Myocyte (in vitro differentiated cells): Measurements from ENCODE around the gene RAMP2. TPM values are rescaled to one million over a fixed set of nuclear protein-coding genes. Genes with fewer than 3 reads are reported as not detected.
A peak's percentile ranks its signal among the peaks of the same experiment; 100 is the strongest.

Experiments used
- DNase-seq: peaks from one replicate; pipeline ENCODE4 v3.0.0-alpha.2; 2012; ENCODE audit warnings: low read depth
- total RNA-seq: library from RNA; depleted of rRNA; stranded (reverse); fragments of >200 nt; gene quantifications from 2 replicates; pipeline ENCODE4 v1.2.3, GENCODE V29; 2014

Gene RAMP2
- total RNA-seq, 1 donor from 2014 or later, result not detected

- no peak for DNase-seq
Measured at GRCh38 chr17:42791948-42792347, 30.9 kb downstream of the RAMP2 start.

DNA sequence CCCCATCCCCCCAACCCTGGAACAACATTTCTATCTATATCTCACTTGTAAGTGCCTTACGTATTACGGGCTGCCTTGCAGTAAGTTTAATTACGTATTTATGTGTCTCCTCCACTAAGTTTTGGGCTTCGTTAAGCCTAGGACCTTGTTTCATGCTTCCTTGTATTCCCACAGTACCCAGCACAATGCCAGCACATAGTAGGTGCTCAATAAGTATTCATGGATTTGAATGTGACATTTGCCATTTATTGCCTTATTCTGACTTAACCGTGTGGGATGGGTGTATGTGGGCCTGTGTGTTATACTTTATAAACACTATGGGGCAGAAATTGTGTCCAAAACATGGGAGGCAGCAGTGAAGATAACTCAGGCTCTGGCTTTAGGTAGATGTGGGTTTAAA is 31.5 kb downstream of the RAMP2 start:
- no peak for DNase-seq

DNA sequence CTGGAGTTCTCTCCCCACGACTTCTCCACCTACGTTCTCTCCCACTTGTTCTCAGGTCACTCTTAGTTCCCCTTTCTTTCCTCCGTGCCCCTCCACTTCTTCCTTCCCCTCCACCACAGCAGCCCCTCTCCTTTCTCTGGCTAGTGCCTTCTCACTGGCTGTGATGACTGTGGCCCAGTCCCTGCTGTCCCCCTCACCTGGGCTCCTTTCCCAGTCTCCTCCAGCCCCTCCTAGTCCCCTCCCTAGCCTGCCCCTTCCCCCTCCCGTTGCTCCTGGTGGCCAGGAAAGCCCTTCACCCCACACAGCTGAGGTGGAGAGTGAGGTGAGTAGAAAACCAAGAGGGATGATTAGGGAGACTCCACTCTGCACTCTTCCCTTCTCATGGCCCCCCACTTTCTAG is 34.0 kb downstream of the RAMP2 start:
- DNase-seq, result no peak

DNA sequence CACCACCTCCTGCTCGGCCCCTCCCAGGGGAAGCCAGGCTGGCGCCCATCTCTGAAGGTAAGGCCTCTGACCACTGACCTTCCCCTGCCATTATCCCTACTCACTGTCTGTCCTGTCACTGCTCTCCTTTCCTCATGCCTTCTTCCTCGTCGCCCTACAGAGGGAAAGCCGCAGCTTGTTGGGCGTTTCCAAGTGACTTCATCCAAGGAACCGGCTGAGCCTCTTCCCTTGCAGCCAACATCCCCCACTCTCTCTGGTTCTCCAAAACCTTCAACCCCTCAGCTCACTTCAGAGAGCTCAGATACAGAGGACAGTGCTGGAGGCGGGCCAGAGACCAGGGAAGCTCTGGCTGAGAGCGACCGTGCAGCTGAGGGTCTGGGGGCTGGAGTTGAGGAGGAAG is 34.4 kb downstream of the RAMP2 start:
- DNase-seq, result no peak

- DNase-seq, result no peak
Measured at GRCh38 chr17:42796066-42796758, 35.2 kb downstream of the RAMP2 start.

DNA sequence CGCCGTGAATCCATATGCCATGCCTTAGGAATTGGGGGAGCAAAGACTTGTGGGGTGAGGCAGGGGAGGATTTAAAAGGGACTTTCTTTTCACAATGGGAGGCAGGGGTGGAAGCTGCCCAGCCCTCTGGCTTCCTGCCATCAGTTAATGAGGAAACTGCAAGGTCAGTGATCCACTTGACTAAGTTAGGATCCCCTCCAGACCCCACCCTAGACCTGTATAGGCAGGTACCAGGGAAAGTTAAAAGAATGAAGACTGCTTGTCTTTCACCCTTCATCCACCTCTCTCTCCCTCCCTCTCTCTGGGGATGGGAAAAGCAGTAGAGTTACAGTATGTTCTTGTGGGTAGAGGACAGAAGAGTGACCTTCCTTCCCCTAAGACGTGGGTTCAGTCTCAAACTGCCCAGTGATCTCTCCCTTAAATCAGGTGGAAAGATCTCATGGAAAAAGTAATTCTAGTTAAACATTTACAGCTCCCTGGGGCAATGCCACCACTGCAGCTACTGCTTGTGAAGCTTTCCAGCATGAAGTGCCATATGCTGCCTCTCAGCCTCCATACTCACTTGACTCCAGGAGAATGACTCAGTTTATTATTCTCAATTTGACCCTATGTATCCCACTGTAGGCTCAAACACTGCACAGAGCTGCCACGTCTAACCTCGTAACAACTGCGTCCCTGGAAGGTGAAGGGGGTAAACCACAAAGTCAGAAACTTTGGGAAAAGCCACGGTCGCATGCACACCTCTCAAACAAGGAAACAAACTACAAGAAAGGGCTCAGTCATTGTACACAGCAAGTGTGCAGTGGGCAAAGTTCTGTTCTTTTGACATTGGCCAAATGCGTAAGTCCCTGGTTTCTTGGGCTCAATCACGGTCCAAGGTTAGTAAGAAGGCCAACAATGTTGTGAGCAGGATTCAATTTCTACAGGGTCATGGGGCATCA is 36.3 kb downstream of the RAMP2 start:
- DNase-seq, result no peak

GRCh38 chr17:42798011-42798382 is 37.0 kb downstream of the RAMP2 start:
- DNase-seq, result no peak

DNA sequence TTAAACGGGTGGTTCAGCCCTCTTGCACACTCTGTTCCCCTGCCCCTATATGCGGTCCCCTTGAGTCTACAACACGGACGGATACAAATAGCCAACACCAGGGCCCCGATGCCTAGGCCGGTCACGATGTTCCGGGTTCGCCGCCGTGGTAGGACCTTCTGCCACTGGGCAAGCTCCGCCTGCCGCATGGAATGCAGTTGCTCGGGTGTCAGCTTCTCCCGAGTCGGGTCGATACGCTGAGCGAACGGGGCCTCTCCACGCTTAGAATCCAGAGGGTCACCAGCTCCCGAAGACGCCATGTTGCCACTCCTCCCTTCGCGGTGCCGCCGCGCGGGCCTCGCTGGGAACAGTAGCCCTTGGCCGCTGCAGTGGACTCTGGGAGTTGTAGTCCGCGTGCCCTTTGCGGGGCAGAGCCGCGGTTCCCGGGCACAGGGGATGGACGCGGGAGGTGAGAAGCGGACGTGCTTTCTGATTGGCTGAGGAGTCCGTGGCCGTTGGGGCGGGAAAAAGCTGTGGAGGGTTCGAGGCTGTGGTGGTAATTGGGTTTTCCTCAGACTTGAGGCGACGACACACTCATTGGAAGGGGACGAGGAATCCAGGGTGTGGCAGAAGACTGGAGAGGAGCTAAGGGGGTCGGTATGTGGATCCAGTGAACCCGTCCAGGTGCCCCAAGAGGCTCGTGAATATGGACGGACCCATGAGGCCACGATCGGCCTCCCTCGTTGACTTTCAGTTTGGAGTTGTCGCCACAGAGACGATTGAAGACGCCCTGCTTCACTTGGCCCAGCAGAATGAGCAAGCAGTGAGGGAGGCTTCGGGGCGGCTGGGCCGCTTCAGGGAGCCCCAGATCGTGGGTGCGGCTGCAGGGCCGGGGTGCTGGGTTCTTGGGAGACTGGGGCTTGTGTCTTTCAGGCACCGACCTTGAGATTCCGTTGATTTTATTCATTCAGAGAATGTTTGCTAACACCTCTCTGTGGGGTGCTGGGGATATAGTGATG is 37.7 kb downstream of the RAMP2 start, which contains the start of the genes CNTD1 and COA3:
CNTD1 (plus strand) TSS at position 479 of the 998 bp plus-strand sequence; CDS start at position 686, 207 bp downstream.
COA3 (minus strand) TSS at position 322 of the 998 bp plus-strand sequence; CDS start at position 299, 23 bp downstream.
- DNase-seq, result peak; percentile 89

- DNase-seq, result no peak
Measured at GRCh38 chr17:42803074-42803883, 42.3 kb downstream of the RAMP2 start.

DNA sequence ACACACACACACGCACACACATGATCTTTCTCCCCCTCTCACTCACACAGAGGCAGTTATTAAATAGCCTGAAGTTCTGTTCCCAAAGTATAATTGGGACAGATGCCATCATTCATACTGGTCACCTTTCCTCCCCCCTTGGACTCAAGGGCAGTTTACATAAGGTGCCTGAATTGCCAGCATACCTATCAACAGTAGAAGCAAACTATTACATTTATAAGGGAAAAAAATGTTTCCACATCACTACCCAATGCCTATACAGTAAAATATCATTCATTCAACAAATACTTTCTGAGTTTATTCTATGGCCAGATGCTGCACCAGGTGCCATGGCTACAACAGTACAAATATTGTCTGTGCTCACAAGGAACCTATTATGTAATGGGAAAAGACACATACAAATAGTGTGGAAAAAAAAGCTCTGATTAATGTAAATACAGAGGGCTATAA is 43.9 kb downstream of the RAMP2 start:
- no peak for DNase-seq

DNA sequence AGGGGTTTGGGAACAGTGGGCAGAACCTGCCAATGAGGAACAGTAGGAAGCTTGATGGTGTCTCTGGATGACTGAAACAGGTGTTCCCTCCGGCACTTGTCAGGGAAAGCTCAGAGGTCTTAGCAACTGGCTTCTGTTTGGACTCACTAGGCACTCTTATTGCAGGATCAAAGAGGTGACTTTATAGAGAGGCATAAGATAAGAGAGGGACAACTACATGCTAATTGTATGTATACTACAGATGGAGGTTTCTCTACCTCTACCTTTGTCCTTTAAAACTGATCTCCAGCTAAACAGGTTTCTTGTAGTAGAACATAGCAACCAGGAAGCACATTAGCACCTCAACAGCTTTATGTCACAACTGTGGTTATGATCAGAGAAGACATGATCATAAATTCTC is 45.2 kb downstream of the RAMP2 start:
- DNase-seq, result no peak

DNA sequence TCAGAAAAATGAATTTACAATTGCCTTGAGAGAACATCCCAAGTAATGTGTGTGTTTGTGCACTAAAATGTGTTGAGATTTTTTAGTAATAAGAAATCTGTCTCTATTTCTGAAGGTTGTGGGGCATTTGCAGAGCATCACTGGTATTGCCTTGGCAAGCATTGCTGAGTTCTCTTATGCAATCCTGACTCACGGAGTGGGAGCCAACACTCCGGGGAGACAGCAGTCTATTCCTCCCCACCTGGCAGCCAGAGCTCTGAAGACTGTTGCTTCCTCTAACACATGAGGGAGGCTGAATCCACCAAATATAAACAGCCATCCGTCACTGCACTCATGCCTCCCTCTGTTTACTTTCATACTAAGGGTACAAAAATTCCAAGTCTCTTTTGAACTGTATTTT is 48.2 kb downstream of the RAMP2 start:
- DNase-seq, result peak; percentile 18

Other genes with a start within 250 kb of the RAMP2 start
- 94.1 and 98.8 TPM in 2 replicates for gene NAGLU, start 225.0 kb upstream of the RAMP2 start, total RNA-seq
- gene HSD17B1, start 208.3 kb upstream of the RAMP2 start, total RNA-seq, result 0.56 and 0.88 TPM in 2 replicates
- gene COASY, start 199.1 kb upstream of the RAMP2 start, total RNA-seq, result 23.7 and 24.4 TPM in 2 replicates
- 41.1 and 47.1 TPM in 2 replicates for gene MLX, start 194.1 kb upstream of the RAMP2 start, total RNA-seq
- 1.2 and 2.3 TPM in 2 replicates for gene PSMC3IP, start 183.5 kb upstream of the RAMP2 start, total RNA-seq
- gene RETREG3, start 151.9 kb upstream of the RAMP2 start, total RNA-seq, result 44.5 and 60.6 TPM in 2 replicates
- gene TUBG1, start 151.5 kb upstream of the RAMP2 start, total RNA-seq, result 79.8 and 91.1 TPM in 2 replicates
- 16.7 and 21.3 TPM in 2 replicates for gene TUBG2, start 101.9 kb upstream of the RAMP2 start, total RNA-seq
- 49.1 and 58.6 TPM in 2 replicates for gene PLEKHH3, start 84.2 kb upstream of the RAMP2 start, total RNA-seq
- 0.53 TPM in 1 of 2 replicates, not detected in the other for gene CCR10, start 79.4 kb upstream of the RAMP2 start, total RNA-seq
- gene CNTNAP1, start 78.7 kb upstream of the RAMP2 start, total RNA-seq, result 2.6 and 3.4 TPM in 2 replicates
- gene EZH1, start 16.2 kb upstream of the RAMP2 start, total RNA-seq, result 24.6 and 28.6 TPM in 2 replicates
- 60.8 and 63.7 TPM in 2 replicates for gene VPS25, start 12.2 kb downstream of the RAMP2 start, total RNA-seq
- 0.16 TPM in 1 of 2 replicates, not detected in the other for gene WNK4, start 19.4 kb downstream of the RAMP2 start, total RNA-seq
- 53.4 and 72.8 TPM in 2 replicates for gene COA3, start 37.5 kb downstream of the RAMP2 start, total RNA-seq
- not detected in 2 replicates for gene CNTD1, start 37.6 kb downstream of the RAMP2 start, total RNA-seq
- 73.5 and 124 TPM in 2 replicates for gene BECN1, start 63.1 kb downstream of the RAMP2 start, total RNA-seq
- 88.9 and 103 TPM in 2 replicates for gene PSME3, start 72.2 kb downstream of the RAMP2 start, total RNA-seq
- 0.40 and 0.78 TPM in 2 replicates for gene AOC2, start 83.4 kb downstream of the RAMP2 start, total RNA-seq
- gene AOC3, start 90.0 kb downstream of the RAMP2 start, total RNA-seq, result 0.47 and 0.67 TPM in 2 replicates
- gene G6PC1, start 139.6 kb downstream of the RAMP2 start, total RNA-seq, result not detected in 2 replicates
- 30.6 and 38.4 TPM in 2 replicates for gene AARSD1, start 203.2 kb downstream of the RAMP2 start, total RNA-seq
- gene PTGES3L, start 218.9 kb downstream of the RAMP2 start, total RNA-seq, result 28.8 and 29.1 TPM in 2 replicates
- gene RUNDC1, start 219.3 kb downstream of the RAMP2 start, total RNA-seq, result 8.8 and 14.8 TPM in 2 replicates
- gene RPL27, start 237.2 kb downstream of the RAMP2 start, total RNA-seq, result 1,015 and 1,025 TPM in 2 replicates
- gene IFI35, start 245.6 kb downstream of the RAMP2 start, total RNA-seq, result 18.5 and 23.6 TPM in 2 replicates